Stromal cell of bone marrow (primary cell): ENCODE data around the gene RPS19BP1.

Experiments used
- DNase-seq: peaks from one replicate; pipeline ENCODE4 v3.0.0-alpha.2; 2012; ENCODE audit warnings: low read depth

Gene RPS19BP1

DNA sequence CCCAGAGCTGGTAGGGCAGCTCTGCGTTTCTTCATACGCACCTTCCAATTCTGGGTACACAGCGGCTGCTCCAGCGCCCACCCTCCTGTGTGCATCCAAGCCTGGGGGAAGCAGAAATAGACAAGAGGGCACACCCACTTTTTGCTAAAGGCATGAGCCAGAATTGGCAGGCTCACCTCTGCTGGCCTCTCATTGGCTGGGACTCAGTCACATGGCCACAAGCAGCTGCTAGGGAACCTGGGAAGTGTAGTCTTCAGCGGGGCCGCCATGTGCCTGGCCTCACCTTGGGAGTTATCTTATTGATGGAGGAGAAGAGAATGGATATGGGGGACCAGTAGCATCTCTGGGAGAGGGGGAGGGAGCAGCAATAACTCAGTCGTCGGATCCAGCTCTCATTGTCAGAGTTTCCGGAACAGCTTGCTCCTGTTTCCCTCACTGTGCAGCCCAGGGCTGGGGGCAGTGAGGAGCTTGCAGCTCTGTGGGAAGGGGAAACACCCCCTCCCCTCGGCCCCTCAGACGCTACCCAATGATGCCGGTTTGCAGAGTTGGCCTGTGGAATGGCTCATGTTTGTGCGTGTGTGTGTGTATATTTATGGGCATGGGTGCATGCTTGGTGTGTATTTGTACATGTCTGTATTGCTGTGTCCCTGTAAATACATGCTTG lies 42.3 kb downstream of the RPS19BP1 start:
- peak; percentile 56 for DNase-seq

DNA sequence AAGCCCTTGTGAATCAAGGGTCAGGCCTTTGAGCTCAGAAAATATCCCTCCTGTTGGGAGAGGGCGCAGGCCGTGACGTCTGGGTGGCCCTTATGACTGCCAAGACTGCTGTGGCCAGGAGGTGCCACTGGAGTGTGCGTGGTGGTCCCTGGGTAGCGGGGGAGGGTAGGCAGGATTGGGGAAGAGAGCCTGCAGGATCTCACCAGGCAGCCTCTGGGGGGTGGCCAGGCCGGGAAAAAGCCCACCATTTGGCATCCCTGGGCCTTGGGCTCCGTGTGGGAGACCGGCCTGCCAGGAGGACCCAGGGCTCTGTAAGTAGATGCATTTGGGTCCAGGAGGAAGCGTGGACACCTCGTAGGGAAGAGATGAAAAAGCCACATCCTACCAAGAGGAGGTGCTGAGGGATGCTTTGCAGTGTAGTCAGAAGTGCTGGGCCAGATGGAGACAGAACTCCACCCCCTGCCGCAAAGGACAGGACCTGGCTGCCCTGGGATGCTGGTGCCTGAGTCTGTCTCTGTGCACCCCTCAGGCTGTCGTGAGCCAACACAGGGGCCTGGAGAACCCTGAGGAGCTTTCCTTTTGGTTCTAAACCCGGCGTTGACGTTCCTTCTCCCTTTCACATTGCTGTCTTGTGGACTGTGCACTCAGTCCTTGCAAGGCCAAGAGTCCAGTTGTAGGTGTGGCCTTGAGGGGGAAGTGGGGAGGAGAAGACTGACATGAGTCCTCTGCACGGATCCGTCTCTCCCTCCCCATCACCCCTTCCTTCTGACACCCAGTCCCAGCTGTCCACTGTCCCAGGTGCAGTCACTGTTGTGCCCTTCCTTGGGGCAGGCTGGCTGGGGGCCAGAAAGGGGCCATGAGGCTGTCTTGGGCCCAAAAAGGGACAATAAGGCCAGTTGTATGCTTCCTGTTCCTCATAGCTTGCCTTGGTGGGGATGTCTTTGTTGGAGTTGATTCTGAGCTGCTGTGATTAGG lies 43.2 kb downstream of the RPS19BP1 start:
- DNase-seq = no peak

DNA sequence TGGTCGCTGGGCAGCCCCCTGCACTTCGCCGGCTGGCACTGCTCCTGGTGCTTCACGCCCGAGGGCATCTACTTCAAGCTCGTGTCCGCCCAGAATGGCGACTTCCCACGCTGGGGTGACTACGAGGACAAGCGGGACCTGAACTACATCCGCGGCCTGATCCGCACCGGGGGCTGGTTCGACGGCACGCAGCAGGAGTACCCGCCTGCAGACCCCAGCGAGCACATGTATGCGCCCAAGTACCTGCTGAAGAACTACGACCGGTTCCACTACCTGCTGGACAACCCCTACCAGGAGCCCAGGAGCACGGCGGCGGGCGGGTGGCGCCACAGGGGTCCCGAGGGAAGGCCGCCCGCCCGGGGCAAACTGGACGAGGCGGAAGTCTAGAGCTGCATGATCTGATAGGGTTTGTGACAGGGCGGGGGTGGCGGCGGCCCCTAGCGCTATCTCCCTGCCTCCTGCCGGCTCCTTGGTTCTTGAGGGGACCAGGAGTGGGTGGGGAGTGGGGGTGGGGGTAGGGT lies 43.9 kb downstream of the RPS19BP1 start:
- DNase-seq = no peak

DNA sequence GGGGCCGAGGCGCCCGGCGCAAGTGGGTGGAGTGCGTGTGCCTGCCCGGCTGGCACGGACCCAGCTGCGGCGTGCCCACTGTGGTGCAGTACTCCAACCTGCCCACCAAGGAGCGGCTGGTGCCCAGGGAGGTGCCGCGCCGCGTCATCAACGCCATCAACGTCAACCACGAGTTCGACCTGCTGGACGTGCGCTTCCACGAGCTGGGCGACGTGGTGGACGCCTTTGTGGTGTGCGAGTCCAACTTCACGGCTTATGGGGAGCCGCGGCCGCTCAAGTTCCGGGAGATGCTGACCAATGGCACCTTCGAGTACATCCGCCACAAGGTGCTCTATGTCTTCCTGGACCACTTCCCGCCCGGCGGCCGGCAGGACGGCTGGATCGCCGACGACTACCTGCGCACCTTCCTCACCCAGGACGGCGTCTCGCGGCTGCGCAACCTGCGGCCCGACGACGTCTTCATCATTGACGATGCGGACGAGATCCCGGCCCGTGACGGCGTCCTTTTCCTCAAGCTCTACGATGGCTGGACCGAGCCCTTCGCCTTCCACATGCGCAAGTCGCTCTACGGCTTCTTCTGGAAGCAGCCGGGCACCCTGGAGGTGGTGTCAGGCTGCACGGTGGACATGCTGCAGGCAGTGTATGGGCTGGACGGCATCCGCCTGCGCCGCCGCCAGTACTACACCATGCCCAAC lies 44.6 kb downstream of the RPS19BP1 start:
- no peak for DNase-seq

GRCh38 chr22:39486951-39487825 lies 45.4 kb downstream of the RPS19BP1 start:
- DNase-seq = no peak

DNA sequence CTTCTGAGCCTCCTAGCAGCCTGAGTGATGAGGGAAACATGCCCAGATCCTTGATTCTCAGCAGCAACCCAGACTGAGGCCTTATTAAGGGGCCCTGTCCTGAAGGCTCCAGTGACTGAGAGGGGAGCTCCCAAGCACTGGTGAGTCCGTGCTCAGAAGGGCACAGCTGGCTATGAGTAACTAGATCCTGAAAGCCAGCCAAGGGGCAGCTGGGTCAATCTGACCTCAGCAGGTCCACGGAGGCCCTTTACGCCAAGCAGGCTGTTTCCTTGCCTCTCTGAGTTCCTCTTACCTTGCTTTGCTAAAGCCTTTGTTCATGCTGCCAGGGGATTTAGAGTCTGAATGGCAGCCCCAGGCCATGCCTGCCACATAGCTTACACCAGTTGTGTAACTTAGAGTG lies 49.8 kb downstream of the RPS19BP1 start:
- DNase-seq = no peak

- DNase-seq = no peak
Measured at GRCh38 chr22:39481595-39481994, 51.0 kb downstream of the RPS19BP1 start.

- DNase-seq = no peak
Measured at GRCh38 chr22:39481054-39481453, 51.5 kb downstream of the RPS19BP1 start.

DNA sequence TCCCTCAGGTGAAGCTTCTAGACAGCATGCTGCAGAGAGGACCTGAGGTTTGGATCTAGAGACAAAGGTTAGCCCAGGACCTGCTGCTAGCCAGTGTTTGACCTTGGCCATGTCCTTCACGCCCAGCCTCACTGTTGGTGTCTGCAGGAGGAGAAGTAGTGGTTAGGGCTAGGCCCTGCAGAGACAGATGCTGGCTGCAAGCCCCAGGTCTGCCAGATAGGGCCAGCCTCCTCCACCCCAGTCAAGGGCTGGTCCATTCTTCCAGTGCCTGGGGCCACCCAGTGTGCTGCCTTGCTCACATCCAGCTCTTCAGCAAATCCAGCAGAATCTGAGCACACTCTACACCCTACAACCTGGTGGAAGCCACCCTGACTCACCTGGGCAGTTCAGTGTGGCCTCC lies 52.0 kb downstream of the RPS19BP1 start:
- no peak for DNase-seq

DNA sequence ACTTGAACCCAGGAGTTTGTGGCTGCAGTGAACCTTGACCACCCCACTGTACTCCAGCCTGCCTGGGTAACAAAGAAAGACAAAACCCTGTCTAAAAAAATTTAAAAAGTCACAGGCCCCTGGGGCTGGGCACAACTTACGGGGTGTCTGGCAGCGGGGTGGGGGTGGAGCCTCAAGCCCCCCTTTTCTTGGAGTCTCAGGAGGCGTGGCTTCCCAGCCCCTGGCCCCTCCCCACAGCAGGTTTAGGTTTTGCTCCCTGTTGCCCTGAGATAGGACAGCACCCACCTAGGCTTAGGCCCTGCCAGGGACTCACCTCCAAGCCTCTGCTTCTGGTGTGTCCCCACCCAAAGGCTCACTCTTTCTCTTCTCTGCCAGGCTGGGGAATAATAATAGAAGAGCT lies 53.3 kb downstream of the RPS19BP1 start:
- DNase-seq = no peak
